HEK293T (cell line): ENCODE measurements around the gene KIF9.
A peak's percentile ranks its signal among the peaks of the same experiment; 100 is the strongest.
"Not testable (repeated sequence)": the region's sequence is repeated elsewhere in the genome, so short reads cannot be mapped to it uniquely, and the experiment has no call there.

Source experiments
- CTCF ChIA-PET: fragments of 350-600 bp; formaldehyde crosslinking; extraction: SDS; loops from one replicate; lab custom pipeline; 2021; ENCODE audit warnings: antibody characterized with exemption, inconsistent platforms; lab: Yijun Ruan, JAX
- POLR2A ChIA-PET: fragments of 350-600 bp; formaldehyde crosslinking; extraction: SDS; loops from one replicate; lab custom pipeline; 2020; ENCODE audit warnings: antibody characterized with exemption, inconsistent platforms; lab: Yijun Ruan, JAX
- DNase-seq: peaks from one replicate; pipeline ENCODE4 v3.0.0; 2012; ENCODE audit warnings: mixed read lengths; ENCODE audit errors: extremely low spot score
- ARNT ChIP-seq: fragments of 450-650 bp; IDR thresholded peaks from 2 replicates; pipeline ENCODE4 v1.6.1; 2017; ENCODE audit warnings: mild to moderate bottlenecking
- BHLHE40 ChIP-seq: fragments of 450-650 bp; IDR thresholded peaks from 2 replicates; pipeline ENCODE4 v1.6.1; 2016; ENCODE audit warnings: mild to moderate bottlenecking, moderate library complexity, borderline replicate concordance
- CTBP1 ChIP-seq: fragments of 450-650 bp; IDR thresholded peaks from 2 replicates; pipeline ENCODE4 v1.6.1; 2016; ENCODE audit warnings: borderline replicate concordance
- ELF4 ChIP-seq: fragments of 450-650 bp; IDR thresholded peaks from 2 replicates; pipeline ENCODE4 v1.6.1; 2017; ENCODE audit warnings: antibody characterized with exemption
- FOXA1 ChIP-seq: fragments of 450-650 bp; IDR thresholded peaks from 2 replicates; pipeline ENCODE4 v1.6.1; 2016; ENCODE audit warnings: mild to moderate bottlenecking
- FOXK2 ChIP-seq: fragments of 450-650 bp; IDR thresholded peaks from 2 replicates; pipeline ENCODE4 v1.6.1; 2016; ENCODE audit warnings: mild to moderate bottlenecking
- FOXM1 ChIP-seq: fragments of 450-650 bp; IDR thresholded peaks from 2 replicates; pipeline ENCODE4 v1.6.1; 2017; ENCODE audit warnings: mild to moderate bottlenecking, borderline replicate concordance
- HDGF ChIP-seq: fragments of 450-650 bp; IDR thresholded peaks from 2 replicates; pipeline ENCODE4 v1.6.1; 2017; ENCODE audit warnings: antibody characterized with exemption, borderline replicate concordance
- L3MBTL2 ChIP-seq: fragments of 450-650 bp; conservative IDR thresholded peaks from 2 replicates; pipeline ENCODE4 v1.6.1; 2016; ENCODE audit warnings: mild to moderate bottlenecking
- LEF1 ChIP-seq: fragments of 450-650 bp; IDR thresholded peaks from 2 replicates; pipeline ENCODE4 v1.6.1; 2017; ENCODE audit warnings: mild to moderate bottlenecking, borderline replicate concordance
- NFRKB ChIP-seq: fragments of 450-650 bp; IDR thresholded peaks from 2 replicates; pipeline ENCODE4 v1.6.1; 2016; ENCODE audit warnings: mild to moderate bottlenecking, moderate library complexity
- PKNOX1 ChIP-seq: fragments of 450-650 bp; IDR thresholded peaks from 2 replicates; pipeline ENCODE4 v1.6.1; 2016
- SP1 ChIP-seq: fragments of 450-650 bp; IDR thresholded peaks from 2 replicates; pipeline ENCODE4 v1.6.1; 2017
- SUZ12 ChIP-seq: fragments of 450-650 bp; IDR thresholded peaks from 2 replicates; pipeline ENCODE4 v1.6.1; 2016; ENCODE audit warnings: mild to moderate bottlenecking
- TARDBP ChIP-seq: fragments of 450-650 bp; IDR thresholded peaks from 2 replicates; pipeline ENCODE4 v1.6.1; 2016
- ZNF384 ChIP-seq: fragments of 450-650 bp; IDR thresholded peaks from 2 replicates; pipeline ENCODE4 v1.6.1; 2016

KIF9 gene

GRCh38 chr3:47294392-47294791 lies 11.8 kb upstream of the KIF9 start:
- ChIA-PET POLR2A (interaction anchor here (0.8 kb wide), 1 partner anchor 11 kb away, joined by 3 read pairs; the partner anchor contains the start of genes KIF9 and KLHL18), CTCF (no interaction called here)
- DNase-seq, result no peak
- no peak for TF ChIP-seq FOXK2
- no peak for TF ChIP-seq FOXA1
- TF ChIP-seq NFRKB, result no peak
- no peak for TF ChIP-seq SP1
- no peak for TF ChIP-seq PKNOX1
- TF ChIP-seq LEF1, result no peak
- no peak for TF ChIP-seq BHLHE40
- TF ChIP-seq HDGF, result no peak
- no peak for TF ChIP-seq TARDBP
- TF ChIP-seq ZNF384, result no peak
- no peak for TF ChIP-seq FOXM1

- TF ChIP-seq ELF4 (no peak), PKNOX1 (no peak), ZNF384 (no peak), TARDBP (no peak), NFRKB (no peak)
- POLR2A ChIA-PET, result interaction anchor here (0.8 kb wide), 1 partner anchor 11 kb away, joined by 3 read pairs; the partner anchor contains the start of genes KIF9 and KLHL18
- no peak for DNase-seq
- CTCF ChIA-PET, result no interaction called here
Measured at GRCh38 chr3:47293822-47294221, 11.2 kb upstream of the KIF9 start.

GRCh38 chr3:47291754-47292420 lies 9.3 kb upstream of the KIF9 start:
- DNase-seq, CTCF ChIA-PET: not testable (repeated sequence)
- POLR2A ChIA-PET, result interaction anchor here (1.0 kb wide), 1 partner anchor 283 kb away, joined by 3 read pairs; no protein-coding TSS in a partner anchor

DNA sequence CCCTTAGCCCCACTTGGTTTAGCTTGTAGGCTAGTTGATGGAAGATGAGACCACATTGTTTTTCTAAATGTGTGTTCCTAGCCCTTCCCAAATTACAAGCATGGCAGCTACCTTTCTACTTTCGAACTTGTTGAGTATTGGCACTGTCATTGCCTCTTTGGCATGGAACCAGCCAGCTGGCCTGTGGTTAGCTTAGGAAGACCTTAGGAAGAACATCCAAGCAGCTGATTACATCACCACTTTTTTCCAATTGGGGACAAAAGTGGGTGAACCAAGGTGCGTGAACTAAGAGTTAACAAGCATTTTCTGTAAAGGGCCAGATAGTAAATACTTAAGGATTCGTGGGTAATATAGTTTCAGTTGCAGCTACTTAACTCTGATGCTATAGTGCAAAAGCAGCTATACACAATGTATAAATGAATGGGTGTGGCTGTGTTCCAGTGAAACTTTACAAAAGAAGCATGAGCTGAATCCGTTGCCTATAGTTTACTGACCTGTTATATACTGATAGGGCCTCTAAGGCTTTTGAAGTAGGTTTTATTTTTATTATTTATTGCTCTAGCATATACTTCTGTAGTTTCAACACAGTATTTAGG lies 8.7 kb upstream of the KIF9 start:
- CTCF ChIA-PET, result no interaction called here
- TF ChIP-seq ELF4, result no peak
- POLR2A ChIA-PET, result interaction anchor here (1.0 kb wide), 1 partner anchor 282 kb away, joined by 3 read pairs; no protein-coding TSS in a partner anchor
- DNase-seq, result no peak

DNA sequence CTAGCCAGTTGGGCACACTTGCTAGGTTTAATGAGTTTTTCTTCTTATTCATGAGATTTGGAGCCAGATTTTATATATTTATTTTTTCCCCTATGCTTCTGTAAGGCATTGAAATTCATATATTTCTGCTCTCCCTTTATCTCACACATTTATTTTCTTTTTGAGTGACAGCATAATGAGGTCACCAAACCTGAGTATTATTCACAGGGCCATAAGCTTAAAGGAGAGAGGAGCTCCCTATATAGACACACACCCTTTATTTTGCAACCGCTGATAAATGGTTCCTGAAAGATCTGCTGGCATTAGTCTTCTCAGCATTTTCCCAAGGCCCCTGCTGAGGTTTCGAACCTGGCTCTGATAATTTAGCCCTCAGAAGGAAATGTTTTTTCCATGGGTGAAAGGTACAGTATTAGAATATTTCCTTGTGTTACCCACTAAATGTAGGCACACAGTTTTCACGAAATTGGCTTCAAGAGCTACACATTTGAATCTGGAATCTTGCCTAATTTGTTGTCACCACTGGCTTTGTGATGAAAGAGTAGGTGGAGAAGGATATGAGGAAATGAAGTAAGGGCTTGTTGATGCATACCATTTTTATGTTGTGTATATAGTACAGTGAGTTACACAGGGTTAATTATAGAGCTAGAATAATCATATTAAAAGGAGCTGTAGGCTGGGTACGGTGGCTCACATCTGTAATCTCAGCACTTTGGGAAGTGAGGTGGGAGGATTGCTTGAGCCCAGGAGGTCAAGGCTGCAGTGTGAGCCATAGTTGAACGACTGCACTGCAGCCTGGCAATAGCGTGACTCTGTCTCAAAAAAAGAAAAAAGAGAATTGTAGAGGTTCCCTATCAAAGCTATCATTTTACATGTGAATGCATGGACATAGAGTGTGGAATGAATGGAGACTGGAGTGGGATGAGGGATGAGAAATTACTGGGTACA lies 6.6 kb upstream of the KIF9 start:
- CTCF ChIA-PET, result interaction anchor here (0.6 kb wide), 1 partner anchor 11 kb away, joined by 4 read pairs; no protein-coding TSS in a partner anchor
- no peak for DNase-seq

GRCh38 chr3:47283591-47284364 lies 1.2 kb upstream of the KIF9 start:
- POLR2A ChIA-PET, result interaction anchor here (0.9 to 1.0 kb wide), 2 partner anchors 10 to 119 kb away, joined by 3 read pairs; no protein-coding TSS in a partner anchor
- no peak for TF ChIP-seq ZNF384
- no peak for TF ChIP-seq SP1
- no peak for TF ChIP-seq LEF1
- no peak for TF ChIP-seq FOXM1
- no peak for TF ChIP-seq NFRKB
- TF ChIP-seq CTBP1, result no peak
- TF ChIP-seq FOXA1, result no peak
- no peak for TF ChIP-seq L3MBTL2
- no peak for TF ChIP-seq FOXK2
- TF ChIP-seq BHLHE40, result no peak
- TF ChIP-seq ARNT, result no peak
- no peak for TF ChIP-seq SUZ12
- no peak for TF ChIP-seq ELF4
- TF ChIP-seq PKNOX1, result no peak
- TF ChIP-seq TARDBP, result no peak
- no peak for DNase-seq
- CTCF ChIA-PET, result no interaction called here

More for the DNA sequence above, 6.6 kb upstream of the KIF9 start:
- POLR2A ChIA-PET, result no interaction called here
- TF ChIP-seq FOXA1 (no peak), PKNOX1 (peak; percentile 67)
